Naive thymus-derived CD4-positive, alpha-beta T cell (primary cell): ENCODE data around the gene RHOD. TPM values are rescaled to one million over a fixed set of nuclear protein-coding genes. Genes with fewer than 3 reads are reported as not detected.
A peak's percentile ranks its signal among the peaks of the same experiment; 100 is the strongest.

Experiments
- ATAC-seq: fragments of 150-1000 bp; cut with Tn5 transposase; 2 replicates; pipeline ENCODE4 v1.10.0; 2021; ENCODE audit warnings: mild to moderate bottlenecking, moderate library complexity
- CTCF ChIA-PET: fragments of 350-600 bp; sonication (Branson Sonifier 250); formaldehyde crosslinking; loops from one replicate; lab custom pipeline; 2021; ENCODE audit warnings: antibody characterized with exemption; lab: Charles Lee
- POLR2A ChIA-PET: fragments of 350-600 bp; sonication (Branson Sonifier 250); formaldehyde crosslinking; loops from one replicate; lab custom pipeline; 2021; ENCODE audit warnings: antibody characterized with exemption, inconsistent platforms; lab: Charles Lee
- DNase-seq, 9 donors: peaks; one replicate each; pipeline versions ENCODE4 v3.0.0 to v3.0.0-alpha.2; 2020 to 2022; ENCODE audit warnings: mixed read lengths in 1 of 9
- H3K27ac ChIP-seq: one replicate; pipeline ENCODE4 v1.7.0; 2013; ENCODE audit warnings: mild to moderate bottlenecking, low read depth, low read length, moderate library complexity
- H3K27me3 ChIP-seq, 2 donors: one replicate each; pipeline ENCODE4 v1.7.0; 2013; ENCODE audit warnings: low read length in 2 of 2, mild to moderate bottlenecking in 2 of 2, moderate library complexity in 2 of 2; ENCODE audit not compliant: control insufficient read depth in 2 of 2, insufficient read depth in 2 of 2
- H3K36me3 ChIP-seq, 3 experiments: 1 replicate in 2 of 3; 2 replicates in 1 of 3; pipeline ENCODE4 v1.7.0; 2013; ENCODE audit warnings: low read length in 3 of 3, mild to moderate bottlenecking in 3 of 3, moderate library complexity in 1 of 3; ENCODE audit not compliant: insufficient read depth in 3 of 3, control insufficient read depth in 2 of 3
- H3K4me1 ChIP-seq, 2 donors: one replicate each; pipeline ENCODE4 v1.7.0; 2013; ENCODE audit warnings: low read length in 2 of 2, mild to moderate bottlenecking in 2 of 2, moderate library complexity in 1 of 2; ENCODE audit not compliant: control insufficient read depth in 2 of 2, insufficient read depth in 2 of 2
- H3K4me3 ChIP-seq: 2 replicates; pipeline ENCODE4 v1.7.0; 2013; ENCODE audit warnings: mild to moderate bottlenecking, low read length
- H3K9me3 ChIP-seq, 3 experiments: 1 replicate in 2 of 3; 2 replicates in 1 of 3; pipeline ENCODE4 v1.7.0; 2013; ENCODE audit warnings: low read length in 3 of 3; ENCODE audit not compliant: control insufficient read depth in 2 of 3
- H3K27ac Mint-ChIP-seq, 9 donors: one replicate each; pipeline ENCODE4 v1.8.0; 2020 to 2022; ENCODE audit warnings: mixed read lengths in 9 of 9, mild to moderate bottlenecking in 8 of 9, moderate library complexity in 5 of 9, inconsistent platforms in 2 of 9
- H3K27me3 Mint-ChIP-seq, 5 donors: one replicate each; pipeline ENCODE4 v1.8.0; 2021 to 2022; ENCODE audit warnings: mixed read lengths in 5 of 5, mild to moderate bottlenecking in 1 of 5
- H3K36me3 Mint-ChIP-seq, 5 donors: one replicate each; pipeline ENCODE4 v1.8.0; 2020 to 2022; ENCODE audit warnings: mixed read lengths in 5 of 5, mild to moderate bottlenecking in 3 of 5, inconsistent platforms in 1 of 5
- H3K4me1 Mint-ChIP-seq, 7 donors: one replicate each; pipeline ENCODE4 v1.8.0; 2020 to 2022; ENCODE audit warnings: mixed read lengths in 7 of 7, mild to moderate bottlenecking in 3 of 7, inconsistent platforms in 1 of 7
- H3K4me3 Mint-ChIP-seq, 10 donors: one replicate each; pipeline ENCODE4 v1.8.0; 2020 to 2022; ENCODE audit warnings: mild to moderate bottlenecking in 10 of 10, mixed read lengths in 10 of 10, moderate library complexity in 6 of 10, inconsistent platforms in 2 of 10
- H3K9me3 Mint-ChIP-seq, 11 donors: one replicate each; pipeline ENCODE4 v1.8.0; 2020 to 2022; ENCODE audit warnings: mixed read lengths in 11 of 11, mild to moderate bottlenecking in 4 of 11, inconsistent platforms in 1 of 11, moderate library complexity in 1 of 11
- intact Hi-C, 2 donors: fragments of 100-400 bp; cut with micrococcal nuclease; formaldehyde crosslinking; loops; one replicate each; pipeline ENCODE4 v1.15.1; 2023
- polyA plus RNA-seq, 2 donors: library from polyadenylated mRNA; unstranded; fragments of 300-500 nt; fragmentation: Illumina TruSeq; gene quantifications; one replicate each; pipeline ENCODE4 v1.2.3, GENCODE V29; 2021
- total RNA-seq, 6 experiments: library from RNA in 5 of 6; stranded (reverse) in 5 of 6; gene quantifications; 1 replicate in 5 of 6; 2 replicates in 1 of 6; pipeline ENCODE4 v1.2.3 and lab custom pipeline; 2021 to 2026

RHOD gene
- total and polyA plus RNA-seq, 7 experiments from 2014 or later = 0.34 to 1.3 (median 0.62) TPM; not detected in 4

- POLR2A ChIA-PET = no interaction called here
- Mint-ChIP-seq H3K27me3 (peaks cover 0 to 6% (median 0%) of the 10 kb centered on the region in 5 donors), H3K4me3 (no peak overlapping the region), H3K9me3 (peaks cover 0 to 1% (median 0%) of the 10 kb centered on the region in 11 donors), H3K36me3 (no peaks in the 10 kb centered on the region), H3K4me1 (no peaks in the 10 kb centered on the region), H3K27ac (no peak overlapping the region)
- Histone ChIP-seq H3K9me3 (no peaks in the 10 kb centered on the region), H3K27ac (no peak overlapping the region), H3K27me3 (no peaks in the 10 kb centered on the region), H3K36me3 (no peaks in the 10 kb centered on the region), H3K4me1 (no peaks in the 10 kb centered on the region), H3K4me3 (no peak overlapping the region)
- intact Hi-C loops = no loop called here
- DNase-seq = no peak
- CTCF ChIA-PET = no interaction called here
- no peak for ATAC-seq
Measured at GRCh38 chr11:67062526-67063373, 6.1 kb downstream of the RHOD start.

- ChIA-PET POLR2A (interaction anchor here (1.0 kb wide), 1 partner anchor 123 kb away, joined by 3 read pairs; no protein-coding TSS in a partner anchor), CTCF (no interaction called here)
- Histone ChIP-seq H3K9me3 (no peaks in the 10 kb centered on the region), H3K36me3 (no peaks in the 10 kb centered on the region), H3K4me3 (no peak overlapping the region), H3K4me1 (no peaks in the 10 kb centered on the region), H3K27ac (no peak overlapping the region), H3K27me3 (no peaks in the 10 kb centered on the region)
- H3K9me3 Mint-ChIP-seq = peaks cover 0 to 1% (median 0%) of the 10 kb centered on the region in 11 donors
- intact Hi-C loops = no loop called here
- H3K27ac Mint-ChIP-seq = no peak overlapping the region
- H3K4me1 Mint-ChIP-seq = no peaks in the 10 kb centered on the region
- ATAC-seq (no peak), DNase-seq (no peak)
- H3K4me3 Mint-ChIP-seq = peak overlapping the region in 1 of 10 donors; percentile 45
- H3K27me3 Mint-ChIP-seq = peaks cover 0 to 12% (median 0%) of the 10 kb centered on the region in 5 donors
- no peaks in the 10 kb centered on the region for H3K36me3 Mint-ChIP-seq
Measured at GRCh38 chr11:67066333-67066709, 9.7 kb downstream of the RHOD start.

GRCh38 chr11:67071420-67072284 lies 15.0 kb downstream of the RHOD start:
- H3K4me3 ChIP-seq = peak overlapping the region; percentile 43
- POLR2A ChIA-PET = interaction anchor here (1.1 kb wide), 1 partner anchor 48 kb away, joined by 3 read pairs; the partner anchor contains the start of gene KDM2A
- H3K36me3 ChIP-seq = no peaks in the 10 kb centered on the region
- H3K27me3 ChIP-seq = no peaks in the 10 kb centered on the region
- no peaks in the 10 kb centered on the region for H3K9me3 ChIP-seq
- intact Hi-C loops = loop anchor here (1.0 to 5.0 kb wide), 4 partner anchors 17 to 377 kb away; partner anchors contain the start of genes PC (in 1 of the 2) and SYT12 (in 1 of the 2)
- H3K4me1 ChIP-seq = no peaks in the 10 kb centered on the region
- Mint-ChIP-seq H3K4me1 (peaks cover 0 to 11% (median 4%) of the 10 kb centered on the region in 7 donors), H3K4me3 (peak overlapping the region in 9 of 10 donors; percentile 50 to 74 (median 63)), H3K27ac (no peak overlapping the region), H3K27me3 (peaks cover 0 to 15% (median 5%) of the 10 kb centered on the region in 5 donors), H3K9me3 (no peaks in the 10 kb centered on the region), H3K36me3 (peaks cover 0 to 4% (median 0%) of the 10 kb centered on the region in 5 donors)
- no peak overlapping the region for H3K27ac ChIP-seq
- CTCF ChIA-PET = interaction anchor here (1.3 to 3.4 kb wide), 4 partner anchors 11 to 375 kb away, joined by 4 to 15 read pairs (median 8); no protein-coding TSS in a partner anchor
- peak; percentile 42 to 81 (median 58) for DNase-seq
- ATAC-seq = peak; percentile 93

- Mint-ChIP-seq H3K4me3 (no peak overlapping the region), H3K27me3 (peaks cover 0 to 15% (median 5%) of the 10 kb centered on the region in 5 donors), H3K27ac (no peak overlapping the region), H3K4me1 (peaks cover 0 to 11% (median 4%) of the 10 kb centered on the region in 7 donors), H3K36me3 (peaks cover 0 to 4% (median 0%) of the 10 kb centered on the region in 5 donors), H3K9me3 (no peaks in the 10 kb centered on the region)
- Histone ChIP-seq H3K27ac (no peak overlapping the region), H3K4me3 (no peak overlapping the region), H3K9me3 (no peaks in the 10 kb centered on the region), H3K4me1 (no peaks in the 10 kb centered on the region), H3K27me3 (no peaks in the 10 kb centered on the region), H3K36me3 (no peaks in the 10 kb centered on the region)
- ChIA-PET CTCF (interaction anchor here (1.3 to 3.4 kb wide), 3 partner anchors 10 to 100 kb away, joined by 4 to 15 read pairs (median 11); no protein-coding TSS in a partner anchor), POLR2A (interaction anchor here (1.1 kb wide), 1 partner anchor 47 kb away, joined by 3 read pairs; the partner anchor contains the start of gene KDM2A)
- intact Hi-C loops = loop anchor here in 1 of 2 donors (5.0 kb wide), 1 partner anchor 50 kb away; the partner anchor contains the start of gene SYT12
- DNase-seq = no peak
- no peak for ATAC-seq
Measured at GRCh38 chr11:67072295-67072694, 15.6 kb downstream of the RHOD start.

- Histone ChIP-seq H3K27ac (no peak overlapping the region), H3K4me3 (no peak overlapping the region), H3K9me3 (no peaks in the 10 kb centered on the region), H3K4me1 (no peaks in the 10 kb centered on the region), H3K27me3 (no peaks in the 10 kb centered on the region), H3K36me3 (no peaks in the 10 kb centered on the region)
- Mint-ChIP-seq H3K27me3 (peaks cover 0 to 11% (median 5%) of the 10 kb centered on the region in 5 donors), H3K4me1 (peaks cover 0 to 11% (median 4%) of the 10 kb centered on the region in 7 donors), H3K36me3 (peaks cover 0 to 4% (median 0%) of the 10 kb centered on the region in 5 donors), H3K4me3 (no peak overlapping the region), H3K27ac (no peak overlapping the region), H3K9me3 (no peaks in the 10 kb centered on the region)
- ATAC-seq (no peak), DNase-seq (no peak)
- CTCF ChIA-PET = interaction anchor here (1.1 to 3.4 kb wide), 4 partner anchors 8 to 381 kb away, joined by 3 to 15 read pairs (median 7); no protein-coding TSS in a partner anchor
- intact Hi-C loops = loop anchor here in 1 of 2 donors (5.0 kb wide), 1 partner anchor 52 kb away; the partner anchor contains the start of gene SYT12
- POLR2A ChIA-PET = interaction anchor here (0.6 kb wide), 2 partner anchors 21 to 103 kb away, joined by 3 read pairs; no protein-coding TSS in a partner anchor
Measured at GRCh38 chr11:67073908-67074307, 17.3 kb downstream of the RHOD start.

- Mint-ChIP-seq H3K27me3 (peaks cover 0 to 6% (median 3%) of the 10 kb centered on the region in 5 donors), H3K4me1 (peaks cover 0 to 11% (median 4%) of the 10 kb centered on the region in 7 donors), H3K27ac (no peak overlapping the region), H3K36me3 (peaks cover 0 to 4% (median 0%) of the 10 kb centered on the region in 5 donors), H3K9me3 (no peaks in the 10 kb centered on the region), H3K4me3 (no peak overlapping the region)
- H3K4me1 ChIP-seq = no peaks in the 10 kb centered on the region
- DNase-seq (no peak), ATAC-seq (no peak)
- intact Hi-C loops = no loop called here
- CTCF ChIA-PET = no interaction called here
- H3K36me3 ChIP-seq = no peaks in the 10 kb centered on the region
- no peaks in the 10 kb centered on the region for H3K9me3 ChIP-seq
- H3K27ac ChIP-seq = no peak overlapping the region
- no peak overlapping the region for H3K4me3 ChIP-seq
- POLR2A ChIA-PET = interaction anchor here (0.8 kb wide), 1 partner anchor 43 kb away, joined by 3 read pairs; the partner anchor contains the start of gene KDM2A
- H3K27me3 ChIP-seq = no peaks in the 10 kb centered on the region
Measured at GRCh38 chr11:67076202-67076601, 19.6 kb downstream of the RHOD start.
